Measurements from ENCODE around the gene EXOC1.

DNA sequence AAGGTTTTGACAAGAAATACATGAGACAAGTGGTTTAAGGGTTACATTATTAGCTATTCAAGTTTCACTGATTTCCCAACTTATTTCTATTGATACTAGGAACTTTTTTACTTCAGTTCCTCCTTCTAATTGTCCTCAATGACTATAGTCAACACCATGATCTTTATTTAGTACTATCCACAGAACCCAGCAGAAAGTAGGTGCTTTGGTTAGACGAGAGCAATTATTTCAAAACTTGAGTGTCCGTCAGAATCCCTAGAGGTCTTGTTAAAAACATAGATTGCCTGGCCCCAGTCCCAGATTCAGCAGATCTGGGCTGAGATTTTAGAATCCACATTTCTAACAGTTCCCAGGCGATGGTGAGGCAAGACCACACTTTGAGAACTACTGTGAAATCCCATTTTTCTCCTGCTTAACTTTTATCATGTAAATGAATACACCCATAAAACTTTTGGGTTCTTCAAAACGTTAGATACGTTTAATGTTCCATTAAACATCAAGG, 17.9 kb downstream of the EXOC1 start:
- no peak for TF ChIP-seq EP300 (IDR thresholded peaks at IDR 0.05; ENCODE audit: low read depth)
- no peak for TF ChIP-seq POLR2A (IDR thresholded peaks at IDR 0.05)

All from transverse colon (tissue), 1 donor.